DMS 273 (cell line): ENCODE data around the gene UAP1.
"Not testable (repeated sequence)": the region's sequence is repeated elsewhere in the genome, so short reads cannot be mapped to it uniquely, and the experiment has no call there.

Source experiments
- DNase-seq: peaks from one replicate; lab custom pipeline; 2025; ENCODE audit not compliant: unreplicated experiment; lab: John Stamatoyannopoulos, UW

Gene UAP1

DNA sequence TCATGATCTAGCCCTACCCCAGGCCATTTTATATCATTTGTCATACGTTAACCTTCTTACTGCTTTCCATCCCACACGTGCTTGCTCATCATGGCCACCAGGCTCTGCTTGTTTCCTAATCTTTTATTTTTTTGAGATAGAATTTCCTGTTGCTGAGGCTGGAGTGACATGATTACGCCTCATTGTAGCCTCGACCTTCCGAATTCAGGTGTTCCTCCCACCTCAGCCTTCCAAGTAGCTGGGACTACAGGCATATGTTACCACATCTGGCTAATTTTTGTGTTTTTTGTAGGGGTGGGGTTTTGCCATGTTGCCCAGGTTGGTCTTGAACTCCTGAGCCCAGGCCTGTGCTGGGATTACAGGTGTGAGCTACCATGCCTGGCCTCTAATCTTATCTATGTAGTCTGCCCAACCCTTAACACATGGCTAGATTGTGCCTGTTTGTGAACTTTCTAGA lies 3.3 kb downstream of the UAP1 start:
- no peak for DNase-seq

DNA sequence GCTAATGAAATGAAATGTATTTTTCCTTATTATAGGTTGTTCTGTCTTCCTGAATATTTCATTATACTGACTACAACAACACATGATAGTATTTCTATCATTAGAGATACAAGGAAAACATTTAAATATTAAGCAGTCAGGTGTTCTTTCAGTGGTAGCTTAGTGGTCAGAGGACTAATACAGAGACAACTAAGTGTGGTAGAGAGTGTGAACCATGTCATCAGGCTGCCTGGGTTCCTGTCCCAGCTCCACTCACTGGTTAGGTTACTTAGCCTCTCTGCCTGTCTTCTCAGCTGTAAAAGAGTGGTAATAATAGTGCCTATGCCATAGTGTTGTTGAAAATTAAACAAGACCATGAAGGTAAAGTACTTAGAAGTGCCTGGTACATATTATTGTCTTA lies 3.9 kb downstream of the UAP1 start:
- DNase-seq = no peak

DNA sequence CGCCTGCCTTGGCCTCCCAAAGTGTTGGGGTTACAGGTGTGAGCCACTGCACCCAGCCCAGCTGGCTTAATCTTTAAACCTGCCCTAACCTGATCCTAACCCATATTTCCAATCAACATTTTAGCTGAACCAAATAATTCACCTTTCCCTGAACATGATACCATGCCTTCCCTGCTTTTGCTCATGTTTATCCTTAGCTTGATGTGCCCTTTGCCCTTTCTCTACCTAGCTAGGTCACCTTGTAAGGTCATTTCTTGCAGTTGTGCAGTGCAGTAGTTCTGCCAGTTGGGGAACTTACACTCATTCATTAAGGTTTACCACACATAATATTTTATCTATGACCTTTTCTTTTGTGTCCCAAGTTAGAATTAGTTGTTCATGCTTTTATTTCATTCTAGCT lies 5.3 kb downstream of the UAP1 start:
- DNase-seq = no peak

DNA sequence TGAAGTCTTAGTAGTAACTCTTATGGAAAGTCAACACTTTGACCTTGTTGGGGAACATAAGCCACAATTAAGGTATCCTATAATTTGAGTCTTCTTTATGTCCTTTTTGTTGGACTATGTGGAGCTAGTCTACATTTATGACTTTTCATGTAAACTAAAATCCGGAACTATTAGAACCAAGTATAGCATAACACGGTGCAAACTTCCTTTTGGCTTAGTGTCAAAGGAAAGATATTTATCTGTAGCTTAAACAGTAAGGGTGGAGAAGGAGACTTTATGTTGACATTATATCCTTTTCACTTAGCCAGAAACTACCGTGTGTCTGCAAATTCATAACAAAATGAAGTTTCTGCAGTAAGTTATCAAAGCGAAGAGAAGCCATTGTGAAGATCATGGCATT lies 7.3 kb downstream of the UAP1 start:
- no peak for DNase-seq

DNA sequence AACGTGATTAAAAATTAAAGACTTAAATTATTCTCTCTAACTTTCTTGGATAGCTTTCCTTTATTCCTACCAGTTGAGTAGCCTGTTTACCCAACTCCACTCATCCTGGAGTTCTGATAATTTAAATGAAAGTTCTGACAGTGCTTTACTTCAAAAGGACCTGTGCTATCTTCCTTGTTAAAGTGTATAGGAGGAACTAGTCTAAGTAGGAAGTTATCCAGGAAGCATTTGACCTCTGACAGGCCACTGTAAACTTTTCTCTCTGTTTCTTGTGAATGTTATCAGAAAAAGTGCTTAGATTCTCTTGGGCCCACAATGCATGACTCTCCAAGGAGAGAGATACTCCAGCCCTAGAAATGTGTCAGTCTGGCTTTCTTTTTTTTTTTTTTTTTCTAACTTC lies 9.2 kb downstream of the UAP1 start:
- no peak for DNase-seq

DNA sequence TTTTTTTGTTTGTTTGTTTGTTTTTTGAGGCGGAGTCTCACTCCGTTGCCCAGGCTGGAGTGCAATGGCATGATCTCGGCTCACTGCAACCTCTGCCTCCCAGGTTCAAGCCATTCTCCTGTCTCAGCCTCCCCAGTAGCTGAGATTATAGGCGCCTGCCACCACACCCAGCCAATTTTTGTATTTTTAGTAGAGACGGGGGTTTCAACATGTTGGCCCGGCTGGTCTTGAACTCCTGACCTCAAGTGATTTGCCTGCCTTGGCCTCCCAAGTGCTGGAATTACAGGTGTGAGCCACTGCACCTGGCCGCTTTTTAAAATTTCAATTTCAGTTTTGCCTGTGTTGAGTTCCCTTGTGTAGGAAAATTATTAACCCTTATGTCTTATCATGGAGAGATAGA lies 9.6 kb downstream of the UAP1 start:
- not testable (repeated sequence) for DNase-seq

DNA sequence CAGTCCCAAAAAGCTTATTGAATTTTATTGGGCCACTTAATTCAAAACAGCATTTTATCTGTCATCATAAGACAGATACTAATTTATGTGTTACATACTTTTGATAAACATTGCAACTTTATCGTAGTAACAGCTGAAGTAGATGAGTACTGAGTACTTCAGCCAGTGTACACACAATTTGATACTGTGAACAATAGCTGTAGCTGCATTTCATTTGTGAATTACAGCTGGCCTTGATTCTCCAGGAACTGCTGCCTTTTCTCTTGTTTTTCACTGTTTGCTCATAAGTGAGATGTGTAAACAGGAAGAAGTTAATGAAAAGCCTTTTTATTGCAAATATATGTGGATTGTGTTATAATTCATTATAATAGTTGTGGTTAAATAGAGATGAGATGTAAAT lies 10.2 kb downstream of the UAP1 start:
- DNase-seq = no peak

DNA sequence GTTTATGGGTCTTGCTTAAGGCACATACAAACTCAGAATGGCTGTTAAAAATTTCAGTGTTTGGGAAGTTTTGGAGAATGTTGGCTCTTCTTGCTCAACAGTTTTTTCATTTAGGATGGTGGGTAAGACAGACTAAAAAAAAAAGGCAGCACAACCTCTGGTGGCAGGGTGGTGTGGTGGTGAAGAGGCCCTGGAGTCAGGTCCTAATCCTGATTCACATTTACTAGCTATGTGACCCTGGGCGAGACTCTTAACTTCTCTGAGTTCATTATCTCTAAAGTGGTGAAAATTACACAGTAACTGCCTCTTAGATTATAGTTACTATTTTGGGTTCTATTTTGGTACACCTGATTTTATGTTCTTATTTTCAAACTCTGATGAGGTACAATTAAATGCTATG lies 11.6 kb downstream of the UAP1 start:
- no peak for DNase-seq

DNA sequence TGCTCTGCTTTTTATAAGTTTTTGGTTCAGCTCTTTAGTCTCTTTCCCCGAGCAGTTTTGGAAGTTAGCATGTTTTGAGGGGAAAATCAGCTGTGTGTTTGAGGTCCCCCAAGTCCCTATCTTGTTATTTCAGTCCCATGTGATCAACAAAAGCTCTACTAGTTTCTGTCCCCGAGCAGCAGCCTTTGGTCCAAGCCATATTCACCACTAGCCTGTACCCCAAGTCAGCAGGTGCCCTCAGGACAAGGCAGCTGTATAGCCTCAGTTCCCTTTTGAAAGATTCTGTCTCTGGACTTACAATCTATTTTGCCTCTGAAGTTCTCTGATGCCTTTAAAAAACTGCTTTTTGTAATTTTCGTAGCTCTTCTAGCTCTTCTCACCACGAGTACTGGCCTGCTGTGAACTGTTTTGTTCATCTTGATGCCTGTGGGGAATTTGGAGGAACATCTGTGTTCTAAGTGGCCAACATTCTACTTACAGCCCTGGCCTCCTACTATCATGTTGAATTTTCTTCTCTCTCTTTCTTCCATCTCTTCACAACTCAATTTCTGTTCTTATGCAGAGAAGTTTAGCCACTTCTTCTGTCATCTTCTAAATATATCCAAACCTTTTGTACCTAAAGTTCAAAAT lies 16.7 kb downstream of the UAP1 start:
- no peak for DNase-seq

DNA sequence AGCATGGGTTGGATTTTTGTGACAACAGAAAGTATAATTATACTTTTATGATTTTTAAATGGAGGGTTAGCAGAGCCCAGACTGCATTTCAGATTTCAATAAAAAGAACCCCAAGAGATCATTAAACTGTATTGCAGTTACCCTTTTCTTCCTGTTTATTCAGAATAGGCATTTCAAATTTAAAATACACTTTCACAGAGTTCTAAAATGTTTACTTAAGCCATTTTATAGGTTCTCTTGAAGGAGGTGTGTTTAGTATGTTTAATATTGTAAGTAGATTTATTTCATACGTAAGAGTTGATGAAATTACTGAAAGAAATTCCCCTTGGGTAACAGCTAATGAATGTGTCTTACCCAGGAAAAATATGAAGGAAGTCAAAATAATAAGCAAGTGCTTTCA lies 17.4 kb downstream of the UAP1 start:
- no peak for DNase-seq

DNA sequence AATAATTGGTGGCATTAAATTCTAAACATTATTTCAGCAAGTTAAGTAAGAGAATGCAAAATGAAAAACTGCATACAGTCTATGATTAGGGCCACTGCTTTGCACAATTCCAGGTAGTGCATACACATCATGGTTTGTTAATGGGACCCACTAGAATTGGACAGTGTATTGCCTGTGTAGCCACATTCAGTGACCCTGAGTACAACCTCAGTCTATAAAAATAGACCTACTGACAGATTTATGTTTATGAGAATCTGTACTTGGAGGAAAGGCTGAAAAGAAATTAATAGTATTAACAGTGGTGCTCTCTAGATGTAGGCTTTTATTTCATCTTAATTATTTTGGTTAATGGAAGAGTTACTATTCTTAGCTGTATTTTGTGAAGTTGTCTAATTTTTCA lies 18.8 kb downstream of the UAP1 start:
- DNase-seq = no peak

DNA sequence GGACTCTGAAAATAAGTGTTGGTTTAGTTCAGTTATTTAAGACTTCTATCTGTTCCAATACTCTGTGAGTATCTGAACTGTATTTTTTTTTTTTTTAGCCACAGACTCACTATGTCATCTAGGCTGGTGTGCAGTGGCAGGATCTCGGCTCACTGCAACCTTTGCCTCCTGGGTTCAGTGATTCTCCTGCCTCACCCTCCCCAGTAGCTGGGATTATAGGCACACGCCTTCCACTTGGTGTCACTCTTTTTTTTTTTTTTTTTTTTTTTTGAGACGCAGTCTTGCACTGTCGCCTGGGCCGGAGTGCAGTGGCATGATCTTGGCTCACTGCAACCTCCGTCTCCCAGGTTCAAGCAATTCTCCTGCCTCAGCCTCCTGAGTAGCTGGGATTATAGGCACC lies 21.4 kb downstream of the UAP1 start:
- DNase-seq = not testable (repeated sequence)

DNA sequence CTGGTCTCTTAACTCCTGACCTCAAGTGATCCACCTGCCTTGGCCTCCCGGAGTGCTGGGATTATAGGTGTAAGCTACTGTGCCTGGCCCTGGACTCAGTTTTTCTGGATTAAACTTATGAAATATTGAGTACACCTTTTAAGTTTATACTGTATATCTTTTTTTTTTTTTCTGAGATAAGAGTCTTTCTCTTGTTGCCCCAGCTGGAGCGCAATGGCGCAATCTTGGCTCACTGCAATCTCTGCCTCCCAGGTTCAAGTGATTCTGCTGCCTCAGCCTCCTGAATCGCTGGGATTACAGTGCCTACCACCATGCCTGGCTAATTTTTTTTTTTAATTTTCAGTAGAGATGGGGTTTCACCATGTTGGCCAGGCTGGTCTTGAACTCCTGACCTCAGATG lies 23.6 kb downstream of the UAP1 start:
- not testable (repeated sequence) for DNase-seq

DNA sequence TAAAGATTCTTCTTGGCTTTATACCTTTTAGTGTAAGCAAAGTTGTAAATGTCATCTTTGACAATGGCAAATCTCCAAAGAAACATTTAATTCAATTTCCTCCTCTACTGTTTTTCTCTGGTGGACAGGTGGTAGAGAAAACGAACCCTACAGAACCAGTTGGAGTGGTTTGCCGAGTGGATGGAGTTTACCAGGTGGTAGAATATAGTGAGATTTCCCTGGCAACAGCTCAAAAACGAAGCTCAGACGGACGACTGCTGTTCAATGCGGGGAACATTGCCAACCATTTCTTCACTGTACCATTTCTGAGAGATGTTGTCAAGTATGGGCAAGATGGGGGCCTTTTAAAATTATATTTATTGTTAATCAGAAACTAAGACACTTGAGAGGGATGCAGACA lies 25.8 kb downstream of the UAP1 start:
- DNase-seq = peak; percentile 23

DNA sequence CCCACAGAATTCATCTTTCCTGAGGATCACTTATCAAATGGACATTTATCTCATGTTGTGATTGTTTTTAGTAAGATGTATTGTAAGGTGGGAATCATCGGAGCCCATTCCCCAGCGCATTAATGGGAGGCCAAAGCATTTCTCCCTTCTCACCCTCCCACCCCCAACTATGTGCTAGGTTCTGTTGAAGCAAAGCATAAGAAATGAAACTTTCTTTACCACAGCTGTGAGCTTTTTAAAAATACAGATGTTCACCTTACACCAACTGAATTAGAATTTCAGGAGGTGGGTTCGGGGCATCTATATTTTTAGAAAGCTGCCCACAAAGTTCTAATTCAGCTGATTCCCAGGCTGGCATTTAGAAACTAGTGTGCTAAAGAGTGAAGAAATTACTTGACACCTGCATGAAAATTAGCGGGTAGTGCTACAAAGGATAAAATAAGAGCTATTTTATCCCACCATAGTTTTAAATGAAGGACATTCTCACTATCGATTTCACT lies 26.3 kb downstream of the UAP1 start:
- DNase-seq = no peak

DNA sequence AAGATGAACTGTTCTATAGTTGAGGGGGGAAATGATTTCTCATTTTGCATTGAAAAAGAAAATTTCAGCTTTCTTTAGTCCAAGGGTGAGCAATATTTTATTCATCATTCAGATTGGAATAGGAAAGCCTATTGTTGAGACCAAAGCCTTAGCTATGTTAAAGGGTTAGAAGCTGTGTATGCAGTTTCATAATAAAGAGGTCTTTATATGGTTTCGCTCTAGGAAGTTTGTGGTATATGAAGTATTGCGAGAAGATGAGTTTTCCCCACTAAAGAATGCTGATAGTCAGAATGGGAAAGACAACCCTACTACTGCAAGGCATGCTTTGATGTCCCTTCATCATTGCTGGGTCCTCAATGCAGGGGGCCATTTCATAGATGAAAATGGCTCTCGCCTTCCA lies 28.6 kb downstream of the UAP1 start:
- DNase-seq = no peak

DNA sequence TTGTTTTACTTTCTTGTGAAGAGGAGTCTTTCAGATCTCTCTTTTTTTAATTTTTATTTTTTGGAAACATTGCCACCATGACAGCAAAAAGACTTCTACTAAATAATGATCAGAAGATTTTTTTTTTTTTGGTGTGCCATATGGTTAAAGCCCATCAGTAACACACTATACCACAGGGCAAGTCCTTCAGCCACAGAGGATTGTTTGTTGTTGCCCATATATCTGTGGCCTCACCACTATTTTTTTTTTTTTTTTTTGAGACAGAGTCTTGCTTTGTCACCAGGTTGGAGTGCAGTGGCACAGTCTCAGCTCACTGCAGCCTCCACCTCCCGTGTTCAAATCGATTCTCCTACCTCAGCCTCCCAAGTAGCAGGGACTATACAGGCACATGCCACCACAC lies 29.2 kb downstream of the UAP1 start:
- DNase-seq = no peak

DNA sequence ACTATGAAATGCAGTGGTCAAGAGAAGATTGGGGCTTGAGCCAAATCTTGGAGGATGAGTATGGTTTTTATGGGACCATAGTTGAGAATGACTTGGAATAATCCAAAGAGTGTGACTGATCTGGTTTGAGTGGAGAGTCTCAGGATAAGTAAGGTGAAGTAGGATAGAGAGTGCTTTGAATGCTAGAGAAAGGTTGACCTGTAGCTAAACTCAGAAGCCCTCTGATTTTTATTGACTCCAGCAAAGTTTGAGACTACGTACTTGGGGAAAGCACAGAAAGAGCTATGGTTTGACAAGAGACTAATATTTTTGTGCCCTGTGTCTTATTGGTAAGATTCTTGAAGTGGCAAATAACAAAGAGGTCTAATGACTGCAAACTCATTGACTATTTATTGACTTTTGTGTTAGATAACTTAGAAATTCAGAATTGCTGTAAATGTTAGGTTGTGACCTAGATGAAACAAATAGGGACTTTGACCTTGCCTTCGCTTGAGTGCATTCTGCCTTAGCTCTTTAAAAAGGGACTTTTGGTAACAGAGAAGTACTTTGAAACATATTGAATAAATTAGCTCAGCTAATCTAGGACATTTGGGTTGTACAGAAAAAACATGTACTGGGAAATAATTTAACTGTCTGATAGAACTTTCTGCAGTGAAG lies 35.1 kb downstream of the UAP1 start:
- DNase-seq = no peak

DNA sequence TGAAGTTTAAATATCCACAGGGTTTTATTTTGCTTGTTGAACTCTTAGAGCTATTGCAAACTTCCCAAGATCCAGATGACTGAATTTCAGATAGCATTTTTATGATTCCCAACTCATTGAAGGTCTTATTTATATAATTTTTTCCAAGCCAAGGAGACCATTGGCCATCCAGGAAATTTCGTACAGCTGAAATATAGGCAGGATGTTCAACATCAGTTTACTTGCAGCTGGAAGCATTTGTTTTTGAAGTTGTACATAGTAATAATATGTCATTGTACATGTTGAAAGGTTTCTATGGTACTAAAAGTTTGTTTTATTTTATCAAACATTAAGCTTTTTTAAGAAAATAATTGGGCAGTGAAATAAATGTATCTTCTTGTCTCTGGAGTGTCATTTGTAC lies 37.9 kb downstream of the UAP1 start:
- DNase-seq = no peak

DNA sequence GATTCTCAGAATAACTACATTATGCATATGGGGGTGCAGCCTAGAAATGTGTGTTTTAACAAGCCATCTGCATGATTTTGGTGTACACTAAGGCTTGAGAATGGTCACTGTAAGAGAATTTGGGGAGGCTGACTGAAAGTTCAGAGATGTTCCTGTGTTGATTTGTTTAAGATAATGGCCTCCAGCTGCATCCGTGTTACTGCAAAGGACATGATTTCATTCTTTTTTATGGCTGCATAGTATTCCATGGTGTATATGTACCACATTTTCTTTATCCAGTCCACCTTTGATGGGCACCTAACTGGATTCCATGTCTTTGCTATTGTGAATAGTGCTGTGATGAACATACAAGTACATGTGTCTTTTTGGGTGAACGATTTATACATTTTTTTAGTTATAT lies 41.6 kb downstream of the UAP1 start:
- not testable (repeated sequence) for DNase-seq

DNA sequence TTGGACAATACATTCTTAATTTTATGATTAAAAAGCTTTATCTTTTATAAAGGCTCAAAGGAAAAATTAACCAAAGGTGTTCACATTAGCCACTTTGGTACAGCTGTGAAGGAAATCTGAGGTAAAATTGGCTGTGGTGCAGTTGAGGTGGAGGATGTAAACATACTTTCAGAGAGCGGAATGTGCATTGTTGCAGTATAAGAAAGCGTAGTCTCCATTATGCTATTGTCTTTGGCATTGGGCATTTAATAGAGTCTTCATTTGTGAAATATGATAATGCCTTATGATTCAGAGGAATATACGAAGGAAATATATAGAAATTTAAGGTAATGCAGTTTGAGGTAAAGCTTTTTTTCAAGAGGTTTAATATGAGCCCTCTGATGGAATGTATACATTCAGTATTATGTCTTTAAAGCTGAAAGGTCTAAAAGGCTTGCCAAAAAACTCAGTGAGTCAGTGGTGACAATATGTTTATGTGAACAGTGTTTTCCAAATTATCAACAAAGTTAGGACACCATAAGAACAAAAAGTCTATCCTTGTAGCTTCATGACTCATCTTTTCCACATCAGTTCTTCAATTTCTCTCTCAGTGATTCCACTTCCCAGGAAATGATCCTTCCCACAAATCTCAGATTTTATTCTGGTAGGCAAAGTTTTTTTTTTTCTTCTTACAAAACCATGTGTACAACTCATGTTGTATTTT lies 43.9 kb downstream of the UAP1 start:
- DNase-seq = no peak

DNA sequence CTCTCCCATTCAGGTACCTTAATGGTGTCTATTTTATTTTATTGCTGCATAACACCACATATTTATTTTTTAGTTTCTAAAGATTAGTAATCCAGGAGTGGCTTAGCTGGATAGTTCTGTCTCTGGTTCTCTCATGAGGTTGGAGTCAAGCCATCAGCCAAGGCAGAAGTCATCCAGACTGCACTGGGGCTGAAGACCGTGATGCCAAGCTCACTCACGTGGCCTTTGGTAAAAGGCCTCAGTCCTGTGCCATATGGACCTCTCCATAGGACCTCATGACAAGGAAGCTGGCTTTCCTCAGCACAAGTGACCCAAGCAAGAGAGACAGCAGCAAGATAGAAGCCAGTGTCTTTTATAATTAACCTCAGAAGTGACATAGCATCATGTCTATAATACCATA lies 47.8 kb downstream of the UAP1 start:
- DNase-seq = no peak
